BLaER1 treated with 17β-estradiol and CSF1 and Interleukin-3, amounts not matched to agents 10 nM and 100 nM (cell line): ENCODE measurements around the gene BCL11B.
"Not testable (repeated sequence)": the region's sequence is repeated elsewhere in the genome, so short reads cannot be mapped to it uniquely, and the experiment has no call there.

ENCODE experiments used
- H3K27ac ChIP-seq, 11 experiments: shearing (Covaris generic); formaldehyde crosslinking; 2 replicates each; pipeline ENCODE4 v1.8.1; 2022
- H3K27me3 ChIP-seq, 11 experiments: shearing (Covaris generic); formaldehyde crosslinking; 2 replicates each; pipeline ENCODE4 v1.8.1; 2022
- H3K36me3 ChIP-seq, 11 experiments: shearing (Covaris generic); formaldehyde crosslinking; 2 replicates each; pipeline ENCODE4 v1.8.1; 2022
- H3K4me1 ChIP-seq, 10 experiments: shearing (Covaris generic); formaldehyde crosslinking; 2 replicates each; pipeline ENCODE4 v1.8.1; 2022
- H3K4me2 ChIP-seq, 11 experiments: shearing (Covaris generic); formaldehyde crosslinking; 2 replicates each; pipeline ENCODE4 v1.8.1; 2022
- H3K4me3 ChIP-seq, 10 experiments: shearing (Covaris generic); formaldehyde crosslinking; 2 replicates each; pipeline ENCODE4 v1.8.1; 2022
- H3K9ac ChIP-seq, 11 experiments: shearing (Covaris generic); formaldehyde crosslinking; 2 replicates each; pipeline ENCODE4 v1.8.1; 2022
- H3K9me3 ChIP-seq, 11 experiments: shearing (Covaris generic); formaldehyde crosslinking; replicated peaks in 1 of 11; 2 replicates each; pipeline ENCODE4 v1.8.1; 2022
- H4K20me1 ChIP-seq, 11 experiments: shearing (Covaris generic); formaldehyde crosslinking; 2 replicates each; pipeline ENCODE4 v1.8.1; 2022
- Cebpa-rat ChIP-seq, 11 experiments: shearing (Covaris generic); IDR thresholded peaks; 2 replicates each; pipeline ENCODE4 v1.8.1; 2022

The BCL11B gene

GRCh38 chr14:99231850-99232713 is 39.9 kb downstream of the BCL11B start:
- peak overlapping the region in 2 of 10 experiments; percentile 15 to 43; a peak in 2 of 20 replicates for H3K4me3 ChIP-seq
- peaks cover 0 to 97% (median 8%) of the 10 kb centered on the region in 11 experiments; a peak in 11 of 22 replicates for H4K20me1 ChIP-seq
- H3K4me2 ChIP-seq: peak overlapping the region; percentile 57 to 96 (median 79)

GRCh38 chr14:99231161-99231849 is 40.7 kb downstream of the BCL11B start:
- peaks cover 0 to 12% (median 0%) of the 10 kb centered on the region in 11 experiments; a peak in 4 of 22 replicates for H3K36me3 ChIP-seq
- peaks cover 0 to 31% (median 6%) of the 10 kb centered on the region in 11 experiments; a peak in 10 of 22 replicates for H3K9me3 ChIP-seq
- H3K4me2 ChIP-seq: peak overlapping the region; percentile 57 to 96 (median 79)
- H4K20me1 ChIP-seq: peaks cover 0 to 98% (median 8%) of the 10 kb centered on the region in 11 experiments; a peak in 11 of 22 replicates
- H3K27me3 ChIP-seq: peaks cover 0 to 23% (median 5%) of the 10 kb centered on the region in 11 experiments; a peak in 16 of 22 replicates
- no peak for TF ChIP-seq Cebpa-rat (IDR thresholded peaks at IDR 0.05)
- H3K27ac ChIP-seq: peak overlapping the region in 4 of 11 experiments; percentile 19 to 34 (median 24); a peak in 4 of 22 replicates
- H3K4me1 ChIP-seq: peaks cover 15 to 72% (median 49%) of the 10 kb centered on the region in 10 experiments; a peak in 19 of 20 replicates
- H3K4me3 ChIP-seq: peak overlapping the region in 2 of 10 experiments; percentile 43 to 50; a peak in 3 of 20 replicates
- peak overlapping the region in 8 of 11 experiments; percentile 16 to 65 (median 36); a peak in 5 of 22 replicates for H3K9ac ChIP-seq

More at GRCh38 chr14:99231850-99232713, 39.9 kb downstream of the BCL11B start:
- H3K27me3 ChIP-seq: peaks cover 0 to 23% (median 5%) of the 10 kb centered on the region in 11 experiments; a peak in 16 of 22 replicates
- TF ChIP-seq Cebpa-rat (IDR thresholded peaks at IDR 0.05): no peak
- H3K9me3 ChIP-seq: peaks cover 0 to 38% (median 6%) of the 10 kb centered on the region in 11 experiments; a peak in 10 of 22 replicates
- H3K36me3 ChIP-seq: peaks cover 0 to 12% (median 0%) of the 10 kb centered on the region in 11 experiments; a peak in 4 of 22 replicates
- peak overlapping the region in 8 of 11 experiments; percentile 16 to 65 (median 36); a peak in 10 of 22 replicates for H3K9ac ChIP-seq
- H3K27ac ChIP-seq: peak overlapping the region in 4 of 11 experiments; percentile 6 to 25 (median 17); a peak in 4 of 22 replicates
- peaks cover 15 to 70% (median 46%) of the 10 kb centered on the region in 10 experiments; a peak in 19 of 20 replicates for H3K4me1 ChIP-seq

- peaks cover 0 to 23% (median 5%) of the 10 kb centered on the region in 11 experiments; a peak in 16 of 22 replicates for H3K27me3 ChIP-seq
- H3K4me1 ChIP-seq: peaks cover 15 to 72% (median 54%) of the 10 kb centered on the region in 10 experiments; a peak in 19 of 20 replicates
- peak overlapping the region in 3 of 11 experiments; percentile 16 to 37 (median 33); a peak in 3 of 22 replicates for H3K9ac ChIP-seq
- TF ChIP-seq Cebpa-rat (IDR thresholded peaks at IDR 0.05): no peak
- H3K27ac ChIP-seq: peak overlapping the region in 7 of 11 experiments; percentile 1 to 39 (median 34); a peak in 8 of 22 replicates
- H3K36me3 ChIP-seq: peaks cover 0 to 10% (median 0%) of the 10 kb centered on the region in 11 experiments; a peak in 3 of 22 replicates
- H3K9me3 ChIP-seq: peaks cover 0 to 23% (median 6%) of the 10 kb centered on the region in 11 experiments; a peak in 10 of 22 replicates
- peak overlapping the region; percentile 57 to 96 (median 77) for H3K4me2 ChIP-seq
- peaks cover 0 to 99% (median 8%) of the 10 kb centered on the region in 11 experiments; a peak in 11 of 22 replicates for H4K20me1 ChIP-seq
- no peak overlapping the region; a peak in 1 of 20 replicates for H3K4me3 ChIP-seq
Observed at GRCh38 chr14:99230208-99231151, 41.5 kb downstream of the BCL11B start.

- Histone ChIP-seq H3K4me3 (no peak overlapping the region), H3K4me1 (peaks cover 15 to 71% (median 52%) of the 10 kb centered on the region in 10 experiments; a peak in 19 of 20 replicates), H3K4me2 (peak overlapping the region in 10 of 11 experiments; percentile 20 to 90 (median 60); a peak in 19 of 22 replicates), H3K27me3 (peaks cover 0 to 23% (median 5%) of the 10 kb centered on the region in 11 experiments; a peak in 16 of 22 replicates), H3K9ac (peak overlapping the region in 4 of 11 experiments; percentile 3 to 37 (median 25); a peak in 3 of 22 replicates), H3K27ac (peak overlapping the region in 4 of 11 experiments; percentile 1 to 39 (median 24); a peak in 4 of 22 replicates), H3K9me3 (peaks cover 0 to 15% (median under 1%) of the 10 kb centered on the region in 11 experiments; a peak in 10 of 22 replicates), H3K36me3 (peaks cover 0 to 12% (median 0%) of the 10 kb centered on the region in 11 experiments; a peak in 3 of 22 replicates), H4K20me1 (peaks cover 0 to 99% (median 8%) of the 10 kb centered on the region in 11 experiments; a peak in 11 of 22 replicates)
- TF ChIP-seq Cebpa-rat (IDR thresholded peaks at IDR 0.05): no peak
Observed at GRCh38 chr14:99229654-99230207, 42.3 kb downstream of the BCL11B start.

- peaks cover 0 to 99% (median 8%) of the 10 kb centered on the region in 11 experiments; a peak in 11 of 22 replicates for H4K20me1 ChIP-seq
- peaks cover 0 to 15% (median 0%) of the 10 kb centered on the region in 11 experiments; a peak in 2 of 22 replicates for H3K36me3 ChIP-seq
- H3K27me3 ChIP-seq: peaks cover 0 to 23% (median 5%) of the 10 kb centered on the region in 11 experiments; a peak in 16 of 22 replicates
- H3K4me1 ChIP-seq: peaks cover 15 to 64% (median 50%) of the 10 kb centered on the region in 10 experiments; a peak in 19 of 20 replicates
- not testable (repeated sequence) for H3K27ac ChIP-seq, H3K4me2 ChIP-seq, H3K9ac ChIP-seq, H3K9me3 ChIP-seq, H3K4me3 ChIP-seq
Observed at GRCh38 chr14:99228760-99229159, 43.2 kb downstream of the BCL11B start.

GRCh38 chr14:99226687-99227086 is 45.3 kb downstream of the BCL11B start:
- H3K4me2 ChIP-seq: peak overlapping the region in 3 of 11 experiments; percentile 23 to 38 (median 33); a peak in 3 of 22 replicates
- H3K9me3 ChIP-seq: no peaks in the 10 kb centered on the region
- H3K27me3 ChIP-seq: peaks cover 0 to 16% (median 5%) of the 10 kb centered on the region in 11 experiments; a peak in 16 of 22 replicates
- H4K20me1 ChIP-seq: peaks cover 0 to 95% (median 8%) of the 10 kb centered on the region in 11 experiments; a peak in 11 of 22 replicates
- no peak overlapping the region for H3K4me3 ChIP-seq
- H3K27ac ChIP-seq: no peak overlapping the region
- peaks cover 5 to 43% (median 31%) of the 10 kb centered on the region in 10 experiments; a peak in 18 of 20 replicates for H3K4me1 ChIP-seq
- TF ChIP-seq Cebpa-rat (IDR thresholded peaks at IDR 0.05): no peak
- peaks cover 0 to 15% (median 0%) of the 10 kb centered on the region in 11 experiments; a peak in 3 of 22 replicates for H3K36me3 ChIP-seq
- H3K9ac ChIP-seq: no peak overlapping the region
